Measurements from ENCODE around the gene C14orf132.

GRCh38 chr14:96037891-96038557, 1.1 kb upstream of the C14orf132 start:
- TF ChIP-seq CTCF (IDR thresholded peaks at IDR 0.05) (no peak), POLR2A (IDR thresholded peaks at IDR 0.05) (no peak)

All from Peyer's patch (tissue), 4 donors.